ENCODE results near the gene CHST15.

The CHST15 gene

DNA sequence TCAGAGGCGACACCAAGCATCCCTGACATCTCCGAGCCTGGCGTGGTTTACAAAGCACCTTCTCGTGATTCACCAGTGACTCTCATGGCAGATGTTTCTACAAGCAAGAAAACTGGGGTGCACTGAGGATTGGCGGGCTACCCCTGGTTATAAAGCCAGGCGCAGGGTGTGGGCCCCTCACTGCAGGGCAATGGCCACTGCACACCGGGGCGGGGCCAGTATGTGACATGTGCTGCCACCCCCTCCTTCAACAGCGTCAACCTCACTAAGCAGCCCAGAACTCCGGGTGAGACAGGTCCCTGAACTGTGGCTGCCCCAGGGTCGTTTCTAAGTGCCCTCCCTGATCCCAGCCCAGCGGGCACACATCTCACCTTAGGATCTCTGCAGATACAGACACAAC lies 63.8 kb downstream of the CHST15 start:
- DNase-seq (ENCODE audit: low read depth, low spot score): no peak

DNA sequence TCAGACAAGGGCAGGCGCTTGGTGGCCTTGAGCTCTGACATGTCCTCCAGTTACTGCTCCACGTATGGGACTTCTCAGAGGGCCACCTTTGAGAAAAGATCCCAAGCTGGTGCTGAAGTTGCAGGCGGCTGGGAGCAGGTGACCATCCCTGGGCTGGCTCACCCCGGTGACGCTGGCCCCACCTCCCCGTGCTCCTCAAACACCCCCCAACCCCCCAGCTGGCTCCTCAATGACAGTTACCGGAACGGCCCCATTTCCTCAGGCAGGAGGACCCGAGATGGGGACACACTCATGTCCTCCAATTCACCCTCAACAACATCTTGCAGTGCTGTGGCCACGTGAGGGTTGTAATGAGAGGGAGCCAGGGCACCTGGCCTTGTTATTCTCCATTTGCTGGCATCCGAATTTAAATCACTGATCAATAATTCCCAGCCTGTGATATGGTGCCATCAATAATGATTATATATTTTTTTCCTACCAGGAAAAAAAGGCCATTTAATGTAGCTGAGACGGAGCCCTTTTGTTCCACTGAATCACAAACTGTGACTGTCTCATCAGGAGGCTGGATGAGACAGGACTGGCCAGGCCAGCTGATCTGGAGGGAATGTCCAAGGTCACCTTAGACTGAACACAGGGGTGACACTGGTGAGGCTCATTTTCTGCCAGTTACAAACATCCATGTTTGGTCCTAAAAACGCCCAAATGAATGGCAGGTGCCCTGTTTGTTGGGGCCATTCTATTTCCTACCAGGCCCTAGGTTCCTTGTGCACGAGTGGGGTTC lies 64.5 kb downstream of the CHST15 start:
- no peak for DNase-seq (ENCODE audit: low read depth, low spot score)

DNA sequence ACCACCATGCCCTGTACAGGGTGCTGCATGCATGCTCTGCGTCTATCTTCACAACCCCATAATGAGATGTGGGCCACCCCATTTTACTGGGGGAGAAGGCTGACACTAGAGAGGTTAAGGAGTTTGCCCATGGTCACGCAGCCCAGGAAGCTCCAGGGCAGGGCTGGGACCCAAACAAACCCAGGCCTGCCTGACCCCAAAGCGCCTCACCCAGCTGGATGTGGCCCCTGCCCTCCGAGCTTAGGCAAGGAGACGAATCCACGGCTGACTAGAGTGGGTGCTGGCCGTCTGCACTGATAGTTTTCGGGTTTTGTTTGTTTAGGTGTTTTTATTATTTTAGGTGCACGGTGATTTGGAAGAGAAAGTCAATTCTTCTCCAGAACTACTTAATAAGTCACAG lies 65.7 kb downstream of the CHST15 start:
- no peak for DNase-seq (ENCODE audit: low read depth, low spot score)

DNA sequence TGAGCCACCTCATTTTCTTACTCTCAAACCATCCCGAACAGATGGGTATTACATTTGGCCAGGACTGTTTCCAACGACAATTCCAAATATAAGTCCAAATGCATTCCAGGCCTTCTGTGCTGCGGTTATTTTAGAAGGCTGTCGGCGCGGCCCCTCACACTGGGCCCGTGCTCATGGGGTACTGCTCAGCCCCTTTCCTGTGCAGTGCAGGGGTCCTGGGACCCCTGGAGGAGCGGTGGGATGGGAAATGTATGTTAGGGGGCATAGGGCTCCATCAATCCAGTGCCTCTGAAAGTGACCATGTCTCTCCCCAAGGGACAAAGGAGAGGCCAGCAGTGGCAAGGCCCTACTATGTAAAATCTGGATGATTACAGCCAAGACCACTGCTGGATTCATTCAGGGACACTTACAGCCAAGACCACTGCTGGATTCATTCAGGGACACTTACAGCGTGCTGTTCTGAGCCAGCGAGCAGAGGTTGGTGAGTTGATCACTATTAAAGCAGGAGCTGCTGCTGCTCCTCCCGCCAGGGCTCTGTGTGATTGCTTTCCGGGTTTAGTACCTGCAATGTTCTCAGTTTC lies 66.3 kb downstream of the CHST15 start:
- DNase-seq (ENCODE audit: low read depth, low spot score): no peak

DNA sequence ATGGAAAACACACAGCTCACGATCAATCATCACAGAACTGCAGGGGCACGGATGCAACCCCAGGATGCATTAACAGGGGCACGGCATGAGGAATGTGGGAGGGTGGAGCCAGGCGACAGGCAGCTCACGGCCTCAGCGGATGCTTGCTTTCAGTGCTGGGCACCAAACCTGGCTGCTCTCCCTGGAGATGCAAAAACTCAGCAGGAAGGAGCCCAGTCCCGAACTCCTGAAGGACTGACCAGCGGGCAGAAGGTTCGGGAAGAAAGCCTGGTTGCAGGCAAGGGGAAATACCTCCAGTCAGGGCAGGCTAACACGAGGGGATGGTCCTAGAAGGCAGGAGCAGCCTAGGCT lies 66.8 kb downstream of the CHST15 start:
- DNase-seq (ENCODE audit: low read depth, low spot score): no peak

DNA sequence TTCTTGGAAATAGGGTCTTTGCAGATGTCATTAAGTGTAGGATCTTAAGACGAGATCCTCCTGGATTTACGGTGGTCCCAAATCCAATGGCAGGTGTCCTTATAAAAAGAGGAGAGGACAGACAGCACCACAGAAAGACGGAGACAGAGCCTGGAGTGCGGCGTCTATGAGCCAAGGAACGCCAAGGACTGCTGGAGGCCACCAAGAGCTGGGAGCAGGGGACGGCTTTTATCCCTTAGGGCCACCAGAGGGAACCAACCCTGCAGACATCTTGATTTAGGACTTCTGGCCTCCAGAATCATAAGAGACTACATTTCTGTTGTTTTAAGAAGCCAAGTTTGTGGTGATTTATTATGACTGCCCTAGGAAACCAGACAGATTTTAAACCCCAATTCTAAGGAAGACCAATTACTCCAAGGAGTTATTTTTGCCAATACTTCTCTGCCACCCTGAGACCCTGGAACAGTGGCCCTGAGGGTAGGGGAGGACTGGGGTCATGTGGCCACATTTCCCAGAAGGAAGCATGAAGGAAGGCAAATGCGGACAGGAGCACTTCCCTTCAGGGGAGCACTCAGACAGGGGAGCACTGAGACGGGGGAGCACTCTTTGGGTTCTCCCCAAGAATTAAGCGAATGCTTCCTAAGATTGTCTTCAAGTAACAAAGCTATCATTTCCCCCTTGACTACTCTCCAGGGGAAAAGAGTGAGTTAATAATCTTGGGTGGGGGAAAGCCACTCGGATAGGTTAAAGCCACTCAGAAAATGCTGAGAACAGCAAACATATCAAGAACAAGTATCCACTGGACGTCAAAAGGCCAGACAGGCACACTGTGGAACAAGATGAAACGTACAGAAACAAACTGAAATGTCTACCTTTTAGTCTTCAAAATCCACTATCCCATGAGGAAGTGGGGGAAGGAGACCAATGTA lies 67.5 kb downstream of the CHST15 start:
- DNase-seq (ENCODE audit: low read depth, low spot score): peak; percentile 64

DNA sequence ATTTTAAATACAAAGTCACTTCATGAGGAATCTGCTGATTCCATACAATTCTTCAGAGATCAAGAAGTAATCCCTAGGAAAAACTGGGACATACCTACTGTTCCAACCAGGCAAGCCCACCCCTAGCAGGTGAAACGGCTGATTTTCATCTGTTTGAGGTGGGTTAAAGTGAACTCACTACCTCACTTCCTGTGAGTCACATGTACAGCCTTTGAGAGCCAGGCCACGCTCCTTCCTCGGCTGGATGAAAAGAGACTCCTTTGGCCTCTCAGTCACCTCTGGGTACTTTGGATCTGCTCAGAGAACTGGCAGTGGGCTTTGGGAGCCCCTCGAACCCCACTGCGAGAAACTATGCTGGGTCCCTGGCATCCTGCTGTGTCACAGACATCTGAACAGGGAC lies 68.2 kb downstream of the CHST15 start:
- DNase-seq (ENCODE audit: low read depth, low spot score): no peak

DNA sequence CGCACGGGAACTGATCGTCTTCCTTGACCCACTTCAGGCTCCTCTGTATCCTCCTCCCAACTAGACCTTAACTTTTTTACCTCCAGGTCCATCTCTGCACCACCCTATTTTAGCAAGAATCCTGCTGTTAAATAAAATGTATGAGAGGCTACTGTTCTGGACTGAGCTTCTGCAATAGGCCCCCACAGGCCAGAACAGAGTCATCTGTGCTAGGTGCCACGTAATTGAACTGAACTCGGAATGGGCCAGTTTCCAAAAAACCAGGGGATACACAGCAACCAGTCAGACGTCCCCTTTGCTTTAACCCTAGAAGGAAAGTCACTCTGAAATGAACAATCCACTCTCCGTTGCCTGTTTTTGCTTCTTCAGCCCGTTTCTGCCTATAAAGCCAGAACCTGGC lies 71.3 kb downstream of the CHST15 start:
- no peak for DNase-seq (ENCODE audit: low read depth, low spot score)

DNA sequence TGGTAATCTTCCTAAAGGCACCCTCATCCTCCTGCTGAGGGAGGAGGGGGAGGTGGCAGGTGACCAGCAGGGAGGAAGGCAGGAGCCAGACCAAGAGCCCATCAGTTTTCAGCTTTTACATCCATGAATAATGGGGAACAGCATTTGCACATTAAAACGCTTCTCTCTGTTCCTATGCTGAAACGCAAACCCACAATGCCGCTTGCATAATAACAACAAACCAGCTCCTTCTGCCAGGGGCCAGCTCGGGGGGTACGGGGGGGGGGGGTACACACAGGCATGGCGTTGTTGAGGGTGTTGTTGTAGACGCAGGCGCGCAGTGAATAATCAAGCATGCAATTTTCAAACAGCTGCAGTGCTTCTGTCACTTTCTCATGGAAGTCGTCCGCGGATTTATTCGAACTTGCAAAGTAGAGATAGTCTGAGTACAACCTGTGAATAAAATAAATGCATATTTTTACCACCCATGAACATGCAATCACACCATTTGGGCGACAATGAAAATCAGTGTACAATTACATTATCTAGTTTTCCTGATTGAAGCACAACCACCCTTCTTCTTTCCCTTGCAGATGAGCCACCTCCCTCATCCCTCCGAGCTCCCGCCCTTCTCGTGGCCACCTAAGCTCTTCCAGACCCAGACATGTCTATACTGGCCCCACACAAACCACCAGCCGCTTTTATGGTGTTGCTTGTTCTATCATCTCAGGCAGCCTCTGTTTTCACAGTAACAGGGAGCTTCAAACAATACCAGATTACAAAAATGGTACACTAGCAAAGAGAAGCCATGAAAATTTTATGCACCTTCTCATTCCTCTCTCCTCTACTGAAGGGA lies 72.2 kb downstream of the CHST15 start:
- DNase-seq (ENCODE audit: low read depth, low spot score): no peak

DNA sequence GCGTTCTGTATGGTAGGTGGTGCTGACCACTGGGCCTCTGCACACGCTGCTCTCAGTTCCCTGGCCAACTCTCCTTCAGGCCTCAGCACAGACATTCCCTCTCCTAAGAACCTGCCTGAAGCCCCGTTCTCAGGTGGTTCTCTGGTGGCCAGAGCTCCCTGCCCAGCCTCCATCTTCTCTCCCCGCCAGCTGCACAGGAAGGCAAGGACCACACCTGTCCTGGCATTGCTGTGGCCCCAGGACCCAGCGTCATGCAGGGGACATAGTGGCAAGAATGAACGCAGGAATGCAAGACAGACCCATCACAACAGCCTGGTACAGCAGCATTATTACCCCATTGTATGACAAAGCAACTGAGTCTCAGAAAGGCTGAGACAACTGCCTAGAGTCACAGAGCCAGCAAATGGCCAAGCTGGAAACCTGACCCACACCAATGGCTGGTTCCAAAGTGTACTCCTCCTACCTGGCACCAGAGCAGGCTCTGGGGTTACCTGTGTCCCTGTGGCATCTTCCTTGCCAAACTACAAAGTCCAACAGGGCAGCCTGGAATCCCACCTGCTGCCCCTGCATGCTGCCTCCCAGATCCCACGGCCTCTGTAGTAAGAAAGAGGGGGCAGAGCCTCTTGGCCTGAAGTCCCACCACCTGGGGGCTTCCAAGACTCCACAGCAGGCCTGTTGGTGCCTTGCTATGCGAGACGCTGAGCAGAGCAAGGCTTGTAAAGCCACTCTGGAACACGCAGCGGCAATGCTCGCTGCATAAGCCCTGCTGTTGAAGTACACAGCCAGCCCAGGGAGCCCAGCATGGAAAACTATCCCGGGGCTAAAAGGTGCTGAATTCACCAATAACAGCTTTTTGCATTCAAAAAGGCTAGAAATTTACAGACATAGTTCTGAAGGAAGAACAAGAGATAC lies 73.3 kb downstream of the CHST15 start:
- peak; percentile 80 for DNase-seq (ENCODE audit: low read depth, low spot score)

DNA sequence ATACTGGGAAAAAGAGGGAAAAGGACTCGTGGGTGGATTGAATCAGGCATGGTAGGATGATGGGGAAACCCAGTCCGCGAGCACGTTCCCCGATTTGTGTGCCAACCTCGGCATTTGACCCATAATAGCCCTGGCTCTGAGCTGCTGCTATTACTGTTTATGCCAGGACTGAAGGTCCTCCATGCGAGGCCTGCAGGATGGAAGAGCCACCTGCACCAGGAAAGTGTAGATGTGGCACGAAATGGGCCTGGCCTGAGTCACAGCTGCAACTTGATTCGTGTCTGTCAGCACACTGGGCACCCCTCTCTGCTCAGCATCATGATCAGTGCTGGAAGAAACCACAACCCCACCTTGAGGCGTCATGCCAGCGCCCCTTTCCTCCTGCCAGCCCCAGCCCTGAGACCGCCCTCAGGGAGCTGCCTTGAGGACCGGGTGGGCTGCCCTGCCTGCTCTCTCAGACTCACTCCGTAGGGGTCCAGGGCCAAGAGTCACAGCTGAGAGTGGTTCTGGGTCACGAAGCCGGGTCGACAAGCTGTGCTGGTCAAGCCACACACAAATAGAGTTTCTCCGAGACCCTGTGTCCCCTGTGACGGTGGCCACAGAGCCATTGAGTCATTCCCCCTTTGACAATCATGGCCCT lies 74.4 kb downstream of the CHST15 start:
- no peak for DNase-seq (ENCODE audit: low read depth, low spot score)

DNA sequence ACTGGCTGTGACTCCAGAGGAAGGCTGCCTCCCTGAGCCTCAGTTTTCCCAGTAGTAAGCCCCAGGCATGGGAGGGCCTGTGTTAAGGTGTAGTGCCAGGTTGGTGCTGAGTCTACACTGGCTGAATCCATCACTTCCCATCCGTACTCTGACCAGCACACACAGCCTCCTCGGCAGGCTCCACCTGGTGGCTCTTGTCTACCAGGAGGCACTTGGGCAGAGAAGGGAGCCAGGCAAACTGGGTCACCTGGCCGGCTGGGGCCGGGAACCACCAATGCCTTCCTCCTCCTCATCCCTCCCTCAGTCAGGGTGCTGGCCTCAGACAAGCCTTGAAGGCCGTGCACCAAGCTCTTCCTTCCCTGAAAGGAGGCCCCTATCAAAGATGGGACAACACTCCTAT lies 75.7 kb downstream of the CHST15 start:
- no peak for DNase-seq (ENCODE audit: low read depth, low spot score)

DNA sequence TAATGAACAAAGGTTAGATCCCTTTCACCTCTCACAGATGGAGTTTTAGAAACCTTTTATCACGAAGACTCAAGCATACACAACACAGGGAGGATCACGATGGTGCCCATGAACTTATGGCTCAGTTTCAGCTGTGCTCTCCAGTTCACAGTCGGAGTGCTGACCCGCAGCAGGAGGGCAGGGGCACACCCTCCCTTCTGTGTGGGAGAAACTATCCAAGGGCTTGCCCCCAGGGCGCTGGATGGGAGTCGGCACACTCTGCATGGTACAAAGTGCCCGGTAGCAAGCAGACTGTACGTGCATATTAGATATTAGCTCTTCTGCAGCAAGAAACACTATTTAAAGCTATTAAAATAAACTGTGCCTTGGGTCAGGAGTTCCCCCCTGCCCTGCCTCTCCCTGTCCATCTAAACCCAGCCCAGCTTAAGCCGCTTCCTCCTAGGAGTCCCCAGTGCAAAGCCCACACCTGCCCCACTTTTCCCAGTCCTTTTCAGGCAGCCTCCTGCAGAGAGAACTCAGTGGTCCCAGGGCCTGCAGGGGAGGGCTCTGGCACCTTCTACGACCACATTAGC lies 76.5 kb downstream of the CHST15 start:
- no peak for DNase-seq (ENCODE audit: low read depth, low spot score)

DNA sequence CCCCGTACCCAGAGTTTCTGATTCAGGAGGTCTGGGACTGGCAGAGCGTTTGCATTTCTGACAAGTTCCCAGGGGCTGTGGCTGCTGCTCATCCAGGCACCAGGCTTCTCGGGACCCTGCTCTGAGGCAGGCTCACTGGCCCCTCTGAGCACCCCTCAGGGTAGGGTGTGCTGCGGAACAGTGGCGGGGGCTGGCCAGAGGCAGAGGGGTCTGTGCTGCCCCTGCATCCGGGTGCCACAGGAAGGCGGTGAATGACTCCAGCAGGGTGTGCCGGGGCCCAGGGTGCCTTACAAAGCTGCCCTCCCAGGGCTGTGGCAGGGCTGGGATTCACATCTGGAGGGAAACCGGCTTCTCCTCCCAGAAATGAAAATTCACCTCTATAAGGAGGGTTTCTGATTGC lies 77.4 kb downstream of the CHST15 start:
- DNase-seq (ENCODE audit: low read depth, low spot score): no peak

DNA sequence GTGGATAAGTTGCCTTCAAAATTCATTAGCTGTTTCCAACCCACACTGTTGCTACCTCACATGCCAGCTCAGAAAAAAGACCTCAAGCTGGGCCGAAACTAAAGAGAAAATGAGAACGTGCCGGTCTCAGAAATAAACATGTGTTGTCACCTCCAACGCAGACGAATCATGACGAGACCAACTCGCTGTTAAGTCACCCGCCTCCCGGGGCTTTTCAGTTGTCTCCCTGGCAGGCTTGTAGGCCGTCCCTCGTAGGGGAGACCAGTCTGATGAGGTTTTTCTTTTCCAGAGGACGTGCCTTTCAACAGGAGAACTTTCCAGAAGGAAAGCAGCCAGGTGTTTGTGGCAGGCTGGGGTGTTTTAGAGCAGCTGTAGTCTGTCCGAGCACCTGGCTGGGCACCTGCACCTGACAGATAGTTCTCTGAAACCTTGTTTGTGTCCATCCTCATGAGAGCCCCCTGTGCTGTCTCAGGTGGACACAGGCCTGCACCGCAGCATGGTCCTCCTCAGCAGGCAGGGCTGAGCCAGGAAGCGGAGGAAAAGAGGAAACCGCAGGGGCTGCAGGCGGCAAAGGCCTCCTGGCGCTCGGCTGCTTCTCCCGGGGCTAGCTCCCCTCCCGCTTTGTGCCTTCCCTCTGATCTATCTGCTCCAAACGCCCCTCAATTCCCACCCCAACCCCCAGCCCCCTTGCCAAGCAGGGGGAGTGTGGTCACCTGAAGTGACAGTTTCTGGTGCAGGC lies 78.8 kb downstream of the CHST15 start:
- no peak for DNase-seq (ENCODE audit: low read depth, low spot score)

DNA sequence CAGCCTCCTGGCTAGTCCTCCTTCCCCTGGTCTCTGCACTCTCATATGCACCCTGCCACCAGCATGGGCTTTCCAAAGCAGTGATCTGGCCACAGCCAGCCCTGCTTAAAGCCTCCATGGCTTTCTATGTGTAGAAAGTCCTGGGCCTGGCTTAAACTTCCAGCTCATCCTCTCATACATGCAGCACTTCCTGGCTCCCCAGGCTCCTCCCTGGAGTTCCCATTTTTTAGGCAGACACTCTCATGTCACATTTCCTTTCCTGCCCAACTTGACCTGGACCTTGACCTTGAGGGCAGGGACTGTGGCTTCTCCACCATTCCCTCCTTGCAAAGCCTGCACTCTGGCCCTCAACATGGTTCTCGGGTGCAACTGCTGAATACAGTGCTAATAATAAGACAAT lies 79.5 kb downstream of the CHST15 start:
- DNase-seq (ENCODE audit: low read depth, low spot score): no peak

DNA sequence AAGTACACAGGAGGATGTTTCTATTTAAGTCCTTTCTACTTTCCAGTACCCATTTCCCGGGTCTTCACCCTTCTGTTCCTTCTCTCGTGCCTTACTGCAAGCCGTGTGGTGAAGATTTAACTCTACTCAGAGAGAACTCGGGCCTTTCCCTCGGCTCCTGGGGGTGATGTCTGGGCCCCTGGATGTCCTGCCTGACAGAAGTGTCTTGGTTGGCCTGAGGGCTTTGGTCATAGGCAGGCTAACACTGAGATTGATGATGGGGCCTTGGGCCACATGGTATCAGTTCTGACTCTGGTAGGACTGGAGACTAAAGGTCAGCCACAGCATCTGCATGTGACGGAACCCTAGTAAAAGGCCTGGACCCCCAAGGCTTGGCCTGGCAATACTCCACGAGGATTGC lies 80.4 kb downstream of the CHST15 start:
- no peak for DNase-seq (ENCODE audit: low read depth, low spot score)

DNA sequence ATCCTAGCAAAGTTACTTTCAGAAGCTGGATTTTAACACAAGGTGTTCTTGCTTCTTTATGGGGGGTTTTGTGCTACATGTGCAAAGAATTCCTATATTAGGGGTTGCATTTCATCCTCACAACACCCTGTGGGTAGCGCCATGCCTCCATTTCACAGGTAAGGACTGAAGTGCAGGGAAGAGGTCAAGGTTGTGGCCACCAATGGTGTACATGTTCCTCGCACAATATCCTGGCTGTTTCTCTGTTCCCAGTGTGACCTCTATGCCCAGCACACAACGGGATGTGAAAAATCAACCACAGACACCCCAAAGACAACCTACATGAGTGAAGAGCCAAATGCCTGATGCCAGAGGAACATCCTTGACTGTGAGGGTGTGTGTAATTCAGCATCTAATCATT lies 80.8 kb downstream of the CHST15 start:
- DNase-seq (ENCODE audit: low read depth, low spot score): no peak

DNA sequence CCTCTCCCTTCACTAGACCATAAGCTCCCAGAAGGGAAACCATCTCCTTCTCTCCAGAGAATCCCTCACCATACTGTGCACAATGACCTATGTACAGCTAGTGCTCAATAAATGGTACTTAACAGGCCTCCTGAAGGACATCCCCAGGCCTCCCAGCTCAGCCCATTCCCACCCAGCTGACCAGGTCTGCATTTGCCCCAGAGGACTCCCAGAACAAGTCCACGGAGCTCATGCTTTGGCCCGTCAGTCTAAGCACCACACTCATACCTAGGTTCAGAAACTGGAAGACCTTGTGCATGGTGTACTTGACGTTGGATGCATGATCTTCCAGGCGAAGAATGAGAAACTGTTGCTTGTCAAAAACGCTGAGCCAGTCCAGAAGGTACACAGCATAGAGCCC lies 81.3 kb downstream of the CHST15 start:
- DNase-seq (ENCODE audit: low read depth, low spot score): no peak

Measured in ELF-1 (cell line).